Glutamatergic neuron (in vitro differentiated cells): ENCODE measurements around the gene TRAF7. TPM values are rescaled to one million over a fixed set of nuclear protein-coding genes. Genes with fewer than 3 reads are reported as not detected.
"Not testable (repeated sequence)": the region's sequence is repeated elsewhere in the genome, so short reads cannot be mapped to it uniquely, and the experiment has no call there.

Experiments used
- DNase-seq: peaks from one replicate; pipeline ENCODE4 v3.0.0; 2022
- H3K27ac Mint-ChIP-seq: one replicate; pipeline ENCODE4 v1.8.0; 2020; ENCODE audit warnings: mild to moderate bottlenecking, mixed read lengths, inconsistent platforms; ENCODE audit not compliant: unreplicated experiment
- H3K27me3 Mint-ChIP-seq: one replicate; pipeline ENCODE4 v1.8.0; 2020; ENCODE audit warnings: mild to moderate bottlenecking, moderate library complexity, mixed read lengths, inconsistent platforms; ENCODE audit not compliant: unreplicated experiment
- H3K36me3 Mint-ChIP-seq: one replicate; pipeline ENCODE4 v1.8.0; 2020; ENCODE audit warnings: mild to moderate bottlenecking, mixed read lengths, inconsistent platforms; ENCODE audit not compliant: unreplicated experiment
- H3K4me1 Mint-ChIP-seq: one replicate; pipeline ENCODE4 v1.8.0; 2020; ENCODE audit warnings: mild to moderate bottlenecking, low read depth, mixed read lengths, inconsistent platforms; ENCODE audit not compliant: unreplicated experiment
- H3K4me3 Mint-ChIP-seq: one replicate; pipeline ENCODE4 v1.8.0; 2020; ENCODE audit warnings: mild to moderate bottlenecking, mixed read lengths, inconsistent platforms; ENCODE audit not compliant: unreplicated experiment
- H3K9me3 Mint-ChIP-seq: one replicate; pipeline ENCODE4 v1.8.0; 2020; ENCODE audit warnings: mild to moderate bottlenecking, moderate library complexity, mixed read lengths, inconsistent platforms; ENCODE audit not compliant: unreplicated experiment
- total RNA-seq: library from RNA; stranded (reverse); fragmentation: NEBNext Ultra II Directional; extraction: Animal tissue kit (Norgen Biotek cat#: 25700); gene quantifications from one replicate; pipeline ENCODE4 v1.2.1, GENCODE V29; 2021; ENCODE audit not compliant: unreplicated experiment
- TF ChIP-seq, protein P1 (sequence below): fragments of 200-600 bp; sonication (generic); IDR thresholded peaks from one replicate; pipeline ENCODE4 v1.5.0; 2021; ENCODE audit not compliant: partially characterized antibody, unreplicated experiment

TRAF7 gene
- total RNA-seq, 1 donor from 2014 or later = 74.8 TPM

DNA sequence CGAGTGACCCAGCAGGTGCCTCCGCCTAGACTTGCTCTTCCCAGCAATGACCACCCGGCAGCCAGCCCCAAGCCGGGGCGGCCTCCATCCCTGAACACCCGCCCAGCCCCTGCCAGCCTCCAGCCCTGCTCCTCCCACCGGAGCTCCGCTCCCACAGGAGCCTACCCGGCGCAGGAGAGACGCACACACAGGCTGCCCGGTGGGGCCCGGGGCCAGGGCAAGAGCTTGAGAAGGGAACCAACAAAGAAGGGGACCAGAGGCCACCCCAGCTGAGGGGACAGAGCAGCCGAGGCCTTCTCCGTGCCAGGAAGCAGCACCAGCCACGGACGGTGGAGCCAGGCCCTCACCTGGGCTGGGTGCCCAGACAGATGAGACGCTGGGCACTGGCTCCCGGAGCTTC is 33.7 kb upstream of the TRAF7 start:
- TF ChIP-seq, protein P1, sequence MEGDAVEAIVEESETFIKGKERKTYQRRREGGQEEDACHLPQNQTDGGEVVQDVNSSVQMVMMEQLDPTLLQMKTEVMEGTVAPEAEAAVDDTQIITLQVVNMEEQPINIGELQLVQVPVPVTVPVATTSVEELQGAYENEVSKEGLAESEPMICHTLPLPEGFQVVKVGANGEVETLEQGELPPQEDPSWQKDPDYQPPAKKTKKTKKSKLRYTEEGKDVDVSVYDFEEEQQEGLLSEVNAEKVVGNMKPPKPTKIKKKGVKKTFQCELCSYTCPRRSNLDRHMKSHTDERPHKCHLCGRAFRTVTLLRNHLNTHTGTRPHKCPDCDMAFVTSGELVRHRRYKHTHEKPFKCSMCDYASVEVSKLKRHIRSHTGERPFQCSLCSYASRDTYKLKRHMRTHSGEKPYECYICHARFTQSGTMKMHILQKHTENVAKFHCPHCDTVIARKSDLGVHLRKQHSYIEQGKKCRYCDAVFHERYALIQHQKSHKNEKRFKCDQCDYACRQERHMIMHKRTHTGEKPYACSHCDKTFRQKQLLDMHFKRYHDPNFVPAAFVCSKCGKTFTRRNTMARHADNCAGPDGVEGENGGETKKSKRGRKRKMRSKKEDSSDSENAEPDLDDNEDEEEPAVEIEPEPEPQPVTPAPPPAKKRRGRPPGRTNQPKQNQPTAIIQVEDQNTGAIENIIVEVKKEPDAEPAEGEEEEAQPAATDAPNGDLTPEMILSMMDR = no peak
- no peak overlapping the region for H3K4me3 Mint-ChIP-seq
- peaks cover 8% of the 10 kb centered on the region for H3K4me1 Mint-ChIP-seq
- no peak overlapping the region for H3K27ac Mint-ChIP-seq
- H3K9me3 Mint-ChIP-seq = peaks cover 8% of the 10 kb centered on the region
- H3K36me3 Mint-ChIP-seq = no peaks in the 10 kb centered on the region
- DNase-seq = no peak
- H3K27me3 Mint-ChIP-seq = peaks cover 2% of the 10 kb centered on the region

DNA sequence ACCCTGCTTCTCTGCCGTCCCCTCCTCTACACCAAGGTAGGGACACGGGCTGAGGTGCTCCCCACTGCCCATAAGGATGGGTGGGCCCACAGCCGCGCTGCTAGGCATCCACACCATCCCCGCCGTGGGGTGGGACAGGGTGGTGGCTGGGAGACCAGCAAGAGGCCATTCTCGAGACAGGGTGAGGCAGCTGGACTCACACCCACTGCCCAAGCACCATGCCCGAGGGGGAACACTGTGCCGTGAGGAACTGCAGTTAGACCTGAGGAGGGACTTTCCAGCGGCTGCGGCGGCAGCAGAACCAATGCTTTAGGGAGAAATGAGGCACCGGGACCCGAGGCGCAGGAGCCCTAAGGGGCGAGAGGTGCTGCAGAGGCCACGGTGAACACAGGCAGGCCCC is 33.2 kb upstream of the TRAF7 start:
- peaks cover 11% of the 10 kb centered on the region for H3K4me1 Mint-ChIP-seq
- TF ChIP-seq, protein P1 = no peak
- H3K36me3 Mint-ChIP-seq = no peaks in the 10 kb centered on the region
- H3K27me3 Mint-ChIP-seq = peaks cover 2% of the 10 kb centered on the region
- peaks cover 8% of the 10 kb centered on the region for H3K9me3 Mint-ChIP-seq
- DNase-seq = no peak
- H3K27ac Mint-ChIP-seq = peak overlapping the region; percentile 55
- H3K4me3 Mint-ChIP-seq = no peak overlapping the region

DNA sequence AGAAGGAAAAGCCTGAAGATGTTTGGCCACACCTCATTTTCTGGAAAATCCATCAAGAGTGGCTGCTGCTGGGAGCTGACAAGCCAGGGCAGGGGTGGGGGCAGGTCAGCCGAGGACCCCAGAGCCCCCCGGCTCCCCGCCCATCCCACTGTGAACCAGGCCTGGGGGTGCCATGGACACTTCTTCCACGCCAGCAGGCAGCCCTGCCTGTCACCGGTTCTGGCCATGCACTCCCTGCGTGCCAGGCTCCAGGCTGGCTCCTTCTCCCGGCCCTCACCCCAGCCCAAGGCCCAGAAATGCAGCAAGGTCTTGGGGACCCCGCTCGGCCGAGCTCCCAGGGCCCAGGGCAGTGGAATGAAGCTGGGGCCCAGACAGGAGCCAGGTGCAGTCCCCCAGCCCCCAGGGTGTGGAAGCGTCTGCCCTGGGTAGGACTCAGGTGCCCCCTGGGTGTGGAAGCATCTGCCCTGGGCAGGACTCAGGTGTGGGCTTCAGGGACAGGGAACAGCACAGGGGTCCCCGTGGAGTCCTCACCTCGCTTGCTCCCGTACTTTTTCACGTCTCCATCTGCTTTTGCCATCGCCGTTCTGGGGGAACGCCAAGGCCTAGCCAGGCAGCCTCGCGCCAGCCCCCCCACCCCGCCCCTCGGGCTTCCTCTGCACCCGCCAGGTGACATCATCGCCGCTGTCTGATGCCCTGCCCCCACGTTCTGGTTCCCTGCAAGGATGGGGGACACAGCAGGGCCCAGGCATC is 32.5 kb upstream of the TRAF7 start:
- H3K27ac Mint-ChIP-seq, H3K27me3 Mint-ChIP-seq, H3K4me3 Mint-ChIP-seq, H3K36me3 Mint-ChIP-seq, H3K9me3 Mint-ChIP-seq, DNase-seq: not testable (repeated sequence)
- peaks cover 11% of the 10 kb centered on the region for H3K4me1 Mint-ChIP-seq

DNA sequence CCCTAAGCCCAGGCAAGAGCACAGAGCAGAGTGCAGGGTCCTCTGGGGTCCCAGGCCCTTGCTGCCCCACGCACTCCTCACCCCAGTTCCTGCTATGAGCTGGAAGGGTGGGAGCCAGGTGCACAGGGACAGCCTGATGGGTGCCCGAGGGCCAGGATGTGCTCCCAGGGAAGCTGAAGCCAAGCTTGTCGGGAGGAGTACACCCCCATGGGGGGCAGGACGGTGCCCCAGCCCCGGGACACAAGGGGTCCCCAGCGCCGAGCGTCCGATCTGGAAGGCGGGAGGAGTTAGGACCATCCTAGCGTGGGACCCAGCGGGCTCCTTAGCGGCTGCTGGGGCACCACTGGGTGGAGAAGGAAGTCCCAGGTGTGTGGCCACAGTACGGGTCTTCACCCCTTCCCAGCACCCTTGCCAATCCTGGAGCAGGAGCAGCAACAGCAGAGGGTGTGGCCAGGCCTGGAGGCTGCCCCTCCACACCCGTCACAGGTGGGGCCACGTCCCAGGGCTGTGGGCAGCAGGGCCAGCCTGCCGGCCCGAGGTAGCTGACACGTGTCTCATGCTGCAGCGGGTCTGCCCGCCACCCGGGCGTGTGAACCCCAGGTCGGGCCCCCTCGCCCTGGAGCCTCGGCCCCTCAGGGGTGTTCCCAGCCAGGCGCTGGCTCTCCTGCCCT is 31.7 kb upstream of the TRAF7 start:
- not testable (repeated sequence) for H3K36me3 Mint-ChIP-seq, H3K9me3 Mint-ChIP-seq, H3K4me3 Mint-ChIP-seq, H3K27me3 Mint-ChIP-seq, H3K27ac Mint-ChIP-seq, DNase-seq
- peaks cover 12% of the 10 kb centered on the region for H3K4me1 Mint-ChIP-seq

DNA sequence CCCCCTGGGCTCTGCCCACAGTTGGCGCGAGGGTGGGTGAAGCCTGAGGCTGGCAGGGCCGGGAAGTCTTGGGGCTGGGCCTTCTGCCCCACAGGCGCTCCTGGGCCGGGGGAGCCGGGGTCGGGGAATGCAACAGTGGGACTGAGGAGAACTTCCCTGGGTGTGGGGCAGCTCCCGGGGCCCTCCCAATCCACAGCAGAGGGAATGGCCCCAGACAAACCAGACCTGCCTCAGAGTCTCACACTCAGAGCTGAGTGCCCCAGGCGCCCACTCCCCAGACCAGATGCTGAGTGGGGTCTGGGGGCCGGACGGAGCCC is 31.2 kb upstream of the TRAF7 start:
- not testable (repeated sequence) for H3K27ac Mint-ChIP-seq, H3K27me3 Mint-ChIP-seq, H3K4me3 Mint-ChIP-seq, DNase-seq, H3K36me3 Mint-ChIP-seq, H3K9me3 Mint-ChIP-seq
- H3K4me1 Mint-ChIP-seq = peaks cover 12% of the 10 kb centered on the region

DNA sequence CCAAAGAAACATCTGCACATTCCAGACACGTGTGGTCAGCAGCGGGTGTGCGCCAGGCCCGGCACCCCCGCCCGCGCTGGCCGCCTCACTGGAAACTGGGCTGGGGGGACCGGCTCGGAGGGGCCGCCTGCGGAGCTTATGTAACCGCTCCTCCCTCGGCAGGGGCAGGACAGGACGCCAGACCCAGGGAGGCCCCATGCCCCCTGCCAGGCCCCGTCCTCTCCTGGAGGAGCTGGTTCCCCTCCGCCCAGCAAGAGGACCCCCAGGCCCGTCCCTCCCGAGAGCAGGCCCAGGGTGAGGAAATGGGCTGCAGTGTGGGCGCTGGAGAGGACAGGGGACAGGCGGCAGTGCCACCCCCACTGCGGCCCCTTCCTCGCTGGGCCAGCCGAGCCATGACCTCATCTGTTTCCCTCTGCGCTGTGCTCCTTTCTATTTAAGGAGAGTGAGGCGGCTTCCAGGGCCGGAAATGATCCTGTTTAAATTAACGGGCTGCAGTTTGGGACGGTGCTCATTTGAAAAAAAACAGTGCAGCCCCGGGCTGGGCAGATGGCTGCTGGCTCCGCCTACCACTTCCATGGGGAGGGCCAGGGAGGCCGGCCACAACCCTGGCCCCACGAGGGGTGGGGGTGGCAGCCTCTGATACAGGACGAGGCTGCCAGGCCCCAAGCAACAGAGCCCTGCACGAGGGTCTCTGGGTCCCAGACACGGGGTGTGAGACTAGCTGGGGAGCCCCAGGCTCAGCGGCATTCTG is 30.7 kb upstream of the TRAF7 start:
- peaks cover 14% of the 10 kb centered on the region for H3K4me1 Mint-ChIP-seq
- peak overlapping the region; percentile 96 for H3K27ac Mint-ChIP-seq
- H3K27me3 Mint-ChIP-seq, H3K36me3 Mint-ChIP-seq, H3K9me3 Mint-ChIP-seq: not testable (repeated sequence)
- H3K4me3 Mint-ChIP-seq = peak overlapping the region; percentile 75
- peak; percentile 67 for DNase-seq

DNA sequence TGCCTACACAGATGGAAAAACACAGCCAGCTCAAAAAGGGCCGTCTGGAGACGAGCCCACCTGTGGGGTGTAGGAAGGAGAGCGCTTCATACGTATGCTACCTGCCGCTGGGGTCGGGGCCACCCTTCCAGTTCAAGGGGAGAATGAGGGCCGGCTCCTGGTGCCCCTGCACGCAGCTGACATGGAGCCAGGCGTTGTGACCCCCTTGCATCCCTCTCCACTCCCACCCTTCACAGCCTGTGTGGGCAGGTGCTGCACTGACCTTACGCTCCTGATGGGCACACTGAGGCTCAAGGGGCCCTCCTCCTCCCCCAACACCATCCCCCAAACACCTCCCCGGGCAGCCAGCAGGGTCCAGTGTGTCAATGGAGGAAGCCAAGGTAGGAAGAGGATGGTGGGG is 30.0 kb upstream of the TRAF7 start:
- not testable (repeated sequence) for H3K27me3 Mint-ChIP-seq, DNase-seq, H3K9me3 Mint-ChIP-seq, H3K36me3 Mint-ChIP-seq
- Mint-ChIP-seq H3K27ac (peak overlapping the region; percentile 96), H3K4me3 (peak overlapping the region; percentile 75), H3K4me1 (peaks cover 14% of the 10 kb centered on the region)

DNA sequence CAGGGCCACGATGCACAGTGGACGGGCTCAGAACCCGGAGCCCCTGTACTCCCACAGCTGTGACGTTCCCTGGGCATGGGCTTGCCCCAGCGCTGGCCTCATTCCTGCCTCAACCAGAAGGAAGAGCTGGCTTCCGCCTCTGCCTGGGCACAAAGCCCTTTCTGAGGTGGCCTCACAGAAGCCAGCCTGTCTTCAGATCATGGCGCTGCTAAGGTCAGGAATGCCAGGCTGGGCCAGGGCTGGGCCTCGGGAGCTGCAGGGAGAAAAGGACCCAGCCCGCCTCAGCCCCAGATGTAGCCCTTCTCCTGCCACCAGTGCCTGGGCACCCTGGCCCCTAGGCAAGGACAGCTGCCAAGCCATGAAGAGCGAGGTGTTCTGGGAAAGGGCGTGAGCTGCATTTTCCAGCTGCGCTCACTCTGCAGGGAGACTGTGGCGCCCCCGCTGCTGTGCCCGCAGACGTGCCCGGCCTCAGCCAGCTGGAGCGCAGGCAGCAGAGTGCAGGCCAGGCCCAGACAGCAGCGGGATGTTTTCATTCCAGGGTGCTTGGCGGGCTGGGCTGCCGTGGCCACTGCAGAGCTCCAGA is 29.3 kb upstream of the TRAF7 start:
- peak overlapping the region; percentile 34 for H3K4me3 Mint-ChIP-seq
- not testable (repeated sequence) for H3K27me3 Mint-ChIP-seq, DNase-seq, H3K9me3 Mint-ChIP-seq, H3K36me3 Mint-ChIP-seq
- H3K4me1 Mint-ChIP-seq = peaks cover 17% of the 10 kb centered on the region
- peak overlapping the region; percentile 91 for H3K27ac Mint-ChIP-seq

DNA sequence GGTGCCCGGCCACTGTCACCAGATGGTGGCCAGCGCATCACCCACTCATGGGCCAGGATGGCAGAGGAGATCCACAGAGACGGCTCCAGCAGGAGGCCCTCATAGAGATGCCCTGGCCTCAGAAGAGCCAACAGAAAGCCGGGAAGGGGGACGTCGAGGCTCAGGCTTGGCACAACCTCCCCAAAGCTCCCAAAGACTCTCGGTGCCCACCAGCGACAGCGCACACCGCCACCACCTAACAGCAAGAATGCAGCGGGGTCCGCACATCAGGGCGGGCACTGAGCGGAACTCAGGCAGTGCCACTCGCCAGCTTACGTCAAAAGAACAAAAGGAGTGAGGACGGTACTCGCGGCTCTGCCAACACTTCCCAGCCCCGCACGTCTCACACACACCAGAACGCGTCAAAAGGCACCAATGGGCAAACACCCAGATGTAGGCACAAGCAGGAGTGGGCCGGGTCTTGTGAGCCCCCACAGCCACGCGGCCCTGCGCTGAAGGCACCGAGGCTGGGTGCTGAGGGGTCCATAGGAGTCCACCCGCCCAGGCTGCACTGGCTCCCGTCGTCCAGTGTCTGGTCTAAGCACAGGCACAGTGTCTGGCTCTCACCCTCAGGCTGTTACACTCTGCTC is 28.5 kb upstream of the TRAF7 start:
- H3K9me3 Mint-ChIP-seq, H3K27me3 Mint-ChIP-seq, DNase-seq, H3K36me3 Mint-ChIP-seq: not testable (repeated sequence)
- Mint-ChIP-seq H3K4me1 (peaks cover 15% of the 10 kb centered on the region), H3K27ac (peak overlapping the region; percentile 91), H3K4me3 (peak overlapping the region; percentile 25)
